Neural progenitor cell (in vitro differentiated cells): Measurements from ENCODE around the gene IRX3.

Experiments
- EZH2 ChIP-seq: fragments of 200-600 bp; sonication (generic); IDR thresholded peaks from 2 replicates; pipeline ENCODE4 v1.6.1; 2017; ENCODE audit warnings: antibody characterized with exemption, mild to moderate bottlenecking, moderate library complexity
- EZH2phosphoT487 ChIP-seq: fragments of 200-600 bp; sonication (generic); IDR thresholded peaks from 2 replicates; pipeline ENCODE4 v1.6.1; 2017; ENCODE audit warnings: antibody characterized with exemption
- TF ChIP-seq, protein P1 (sequence below): fragments of 200-600 bp; sonication (generic); IDR thresholded peaks from 2 replicates; pipeline ENCODE4 v1.5.1; 2017; ENCODE audit warnings: antibody characterized with exemption, mild to moderate bottlenecking

DNA sequence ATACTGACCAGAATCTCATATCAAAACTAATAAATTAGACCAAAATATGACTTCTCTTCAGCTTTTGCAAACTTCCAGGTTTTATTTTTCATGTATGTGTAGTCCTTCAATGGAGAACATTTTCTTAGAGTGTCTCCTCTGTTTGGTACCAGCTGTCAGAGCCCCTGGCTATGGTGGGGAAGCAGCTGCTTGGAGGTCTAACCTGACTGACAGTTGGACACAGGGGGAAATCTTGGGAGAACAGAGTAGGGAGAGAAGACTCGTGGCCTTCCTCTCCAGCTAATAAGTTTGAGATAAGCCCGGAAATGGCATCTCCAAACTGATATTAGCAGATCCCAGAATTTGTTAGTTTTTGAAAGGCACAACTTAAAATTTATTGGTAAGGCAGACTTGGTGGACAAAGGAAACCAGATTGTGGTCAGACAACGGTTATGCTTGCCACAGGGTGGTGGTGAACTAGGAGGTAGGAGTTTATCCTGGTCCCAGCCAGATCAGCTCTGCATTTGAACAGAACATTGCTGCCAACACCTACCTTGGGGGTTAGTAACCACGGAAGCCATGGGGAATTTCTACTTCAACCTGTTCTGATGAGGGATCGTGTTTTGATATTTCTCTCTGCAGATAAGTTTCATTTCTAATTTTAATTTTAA is 39.2 kb upstream of the IRX3 start:
- TF ChIP-seq, protein P1, sequence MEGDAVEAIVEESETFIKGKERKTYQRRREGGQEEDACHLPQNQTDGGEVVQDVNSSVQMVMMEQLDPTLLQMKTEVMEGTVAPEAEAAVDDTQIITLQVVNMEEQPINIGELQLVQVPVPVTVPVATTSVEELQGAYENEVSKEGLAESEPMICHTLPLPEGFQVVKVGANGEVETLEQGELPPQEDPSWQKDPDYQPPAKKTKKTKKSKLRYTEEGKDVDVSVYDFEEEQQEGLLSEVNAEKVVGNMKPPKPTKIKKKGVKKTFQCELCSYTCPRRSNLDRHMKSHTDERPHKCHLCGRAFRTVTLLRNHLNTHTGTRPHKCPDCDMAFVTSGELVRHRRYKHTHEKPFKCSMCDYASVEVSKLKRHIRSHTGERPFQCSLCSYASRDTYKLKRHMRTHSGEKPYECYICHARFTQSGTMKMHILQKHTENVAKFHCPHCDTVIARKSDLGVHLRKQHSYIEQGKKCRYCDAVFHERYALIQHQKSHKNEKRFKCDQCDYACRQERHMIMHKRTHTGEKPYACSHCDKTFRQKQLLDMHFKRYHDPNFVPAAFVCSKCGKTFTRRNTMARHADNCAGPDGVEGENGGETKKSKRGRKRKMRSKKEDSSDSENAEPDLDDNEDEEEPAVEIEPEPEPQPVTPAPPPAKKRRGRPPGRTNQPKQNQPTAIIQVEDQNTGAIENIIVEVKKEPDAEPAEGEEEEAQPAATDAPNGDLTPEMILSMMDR: no peak
- no peak for TF ChIP-seq EZH2
- no peak for TF ChIP-seq EZH2phosphoT487
